ENCODE results near the gene OR6A2. TPM values are rescaled to one million over a fixed set of nuclear protein-coding genes. Genes with fewer than 3 reads are reported as not detected.
A peak's percentile ranks its signal among the peaks of the same experiment; 100 is the strongest.
"Not testable (repeated sequence)": the region's sequence is repeated elsewhere in the genome, so short reads cannot be mapped to it uniquely, and the experiment has no call there.

OR6A2 gene
- total and polyA plus RNA-seq, 8 donors: 0.55 TPM; not detected in 7

DNA sequence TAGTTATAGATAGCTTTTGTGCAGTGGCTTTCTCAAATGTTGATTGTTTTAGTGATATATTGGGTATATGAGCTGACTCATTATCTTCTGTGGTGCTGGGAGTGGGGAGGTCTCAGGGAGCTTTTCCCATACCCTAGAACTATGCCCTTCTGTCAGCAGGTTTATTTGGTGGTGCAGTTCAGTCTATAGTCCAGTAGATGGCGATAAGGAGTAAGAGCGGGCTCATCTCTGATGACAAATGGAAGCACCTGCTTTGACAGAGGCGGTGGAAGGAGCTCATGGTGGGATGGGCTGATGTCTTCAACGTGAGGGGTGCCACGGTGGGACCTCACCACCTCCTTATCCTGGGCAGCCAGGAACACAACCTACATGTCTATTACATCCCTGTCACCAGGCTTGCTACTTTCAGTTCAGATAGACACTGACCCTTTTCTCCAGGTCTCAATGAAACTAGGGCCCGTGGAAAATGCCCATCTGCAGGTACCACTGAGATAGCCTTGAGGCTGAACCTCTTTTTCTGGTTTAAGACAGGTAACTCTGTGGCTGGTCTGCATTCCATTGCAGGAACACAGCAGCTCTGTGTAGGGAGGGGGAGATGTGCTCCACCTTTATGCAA is 13.0 kb upstream of the OR6A2 start:
- H3K9me3 ChIP-seq: no peaks in the 10 kb centered on the region
- peak in 1 of 2 donors; percentile 46 for DNase-seq
- H3K27ac ChIP-seq: no peak overlapping the region
- 12 to 19% (median 18%) methylated on average over 6 of the region's 6 CpGs for whole genome bisulfite sequencing, 5 donors
- H3K27me3 ChIP-seq: peaks cover 0 to 10% (median 0%) of the 10 kb centered on the region in 3 donors
- H3K4me1 ChIP-seq: no peaks in the 10 kb centered on the region
- TF ChIP-seq, protein P1, sequence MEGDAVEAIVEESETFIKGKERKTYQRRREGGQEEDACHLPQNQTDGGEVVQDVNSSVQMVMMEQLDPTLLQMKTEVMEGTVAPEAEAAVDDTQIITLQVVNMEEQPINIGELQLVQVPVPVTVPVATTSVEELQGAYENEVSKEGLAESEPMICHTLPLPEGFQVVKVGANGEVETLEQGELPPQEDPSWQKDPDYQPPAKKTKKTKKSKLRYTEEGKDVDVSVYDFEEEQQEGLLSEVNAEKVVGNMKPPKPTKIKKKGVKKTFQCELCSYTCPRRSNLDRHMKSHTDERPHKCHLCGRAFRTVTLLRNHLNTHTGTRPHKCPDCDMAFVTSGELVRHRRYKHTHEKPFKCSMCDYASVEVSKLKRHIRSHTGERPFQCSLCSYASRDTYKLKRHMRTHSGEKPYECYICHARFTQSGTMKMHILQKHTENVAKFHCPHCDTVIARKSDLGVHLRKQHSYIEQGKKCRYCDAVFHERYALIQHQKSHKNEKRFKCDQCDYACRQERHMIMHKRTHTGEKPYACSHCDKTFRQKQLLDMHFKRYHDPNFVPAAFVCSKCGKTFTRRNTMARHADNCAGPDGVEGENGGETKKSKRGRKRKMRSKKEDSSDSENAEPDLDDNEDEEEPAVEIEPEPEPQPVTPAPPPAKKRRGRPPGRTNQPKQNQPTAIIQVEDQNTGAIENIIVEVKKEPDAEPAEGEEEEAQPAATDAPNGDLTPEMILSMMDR (IDR thresholded peaks at IDR 0.05): peak in 5 of 7 experiments; percentile 33 to 82 (median 77)
- TF ChIP-seq POLR2A (IDR thresholded peaks at IDR 0.05): no peak
- no peak overlapping the region for H3K4me3 ChIP-seq
- intact Hi-C loops (cut with DNase I; ENCODE audit: low total_unique reads): no loop called here
- H3K36me3 ChIP-seq: no peaks in the 10 kb centered on the region

DNA sequence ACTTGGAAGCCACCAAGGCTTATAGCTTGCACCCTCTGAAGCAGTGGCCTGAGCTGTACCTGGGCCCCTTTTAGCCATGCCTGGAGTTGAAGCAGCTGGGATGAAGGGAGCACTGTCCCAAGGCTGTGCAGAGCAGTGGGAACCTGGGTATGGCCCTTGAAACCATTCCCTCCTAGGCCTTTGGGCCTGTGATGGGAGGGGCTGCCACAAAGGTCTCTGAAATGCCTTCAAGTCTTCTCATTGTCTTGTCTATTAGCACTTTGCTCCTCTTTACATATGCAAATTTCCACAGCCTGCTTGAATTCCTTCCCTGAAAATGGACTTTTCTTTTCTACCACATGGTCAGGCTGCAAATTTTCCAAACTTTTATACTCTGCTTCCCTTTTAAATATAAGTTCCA is 1.6 kb upstream of the OR6A2 start:
- H3K4me1 ChIP-seq; H3K27ac ChIP-seq; H3K36me3 ChIP-seq; H3K27me3 ChIP-seq; DNase-seq; H3K4me3 ChIP-seq; intact Hi-C loops (cut with DNase I; ENCODE audit: low total_unique reads): not testable (repeated sequence)
- H3K9me3 ChIP-seq: peaks cover 0 to 20% (median 8%) of the 10 kb centered on the region in 4 donors

DNA sequence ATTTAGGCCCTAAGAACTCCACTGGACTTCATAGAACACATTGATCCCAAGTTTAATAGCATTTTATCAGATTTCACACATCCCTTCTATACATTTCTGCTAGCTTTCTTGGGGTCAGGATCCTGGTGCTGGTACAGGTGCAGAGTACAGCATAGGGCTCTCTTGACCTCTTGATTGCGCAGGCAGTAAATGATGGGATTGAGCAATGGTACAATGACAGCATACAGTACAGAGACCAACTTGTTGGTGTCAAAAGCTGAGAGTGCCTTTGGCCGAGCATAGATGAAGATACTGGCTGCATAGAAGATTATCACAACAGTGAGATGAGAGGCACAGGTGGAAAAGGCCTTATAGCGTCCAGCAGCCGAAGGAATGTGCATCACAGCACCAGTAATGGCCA is 4.8 kb downstream of the OR6A2 start:
- Histone ChIP-seq H3K27me3 (no peaks in the 10 kb centered on the region), H3K4me1 (no peaks in the 10 kb centered on the region), H3K36me3 (no peaks in the 10 kb centered on the region), H3K9me3 (no peaks in the 10 kb centered on the region), H3K4me3 (no peak overlapping the region), H3K27ac (no peak overlapping the region)
- no peak for DNase-seq
- TF ChIP-seq EP300 (IDR thresholded peaks at IDR 0.05) (no peak), POLR2AphosphoS5 (IDR thresholded peaks at IDR 0.05) (no peak), POLR2A (IDR thresholded peaks at IDR 0.05) (no peak)
- TF ChIP-seq, protein P1 (IDR thresholded peaks at IDR 0.05): no peak
- WGBS, 5 donors: 80 to 86% (median 83%) methylated on average over 4 of the region's 4 CpGs
- intact Hi-C loops (cut with DNase I; ENCODE audit: low total_unique reads): no loop called here

DNA sequence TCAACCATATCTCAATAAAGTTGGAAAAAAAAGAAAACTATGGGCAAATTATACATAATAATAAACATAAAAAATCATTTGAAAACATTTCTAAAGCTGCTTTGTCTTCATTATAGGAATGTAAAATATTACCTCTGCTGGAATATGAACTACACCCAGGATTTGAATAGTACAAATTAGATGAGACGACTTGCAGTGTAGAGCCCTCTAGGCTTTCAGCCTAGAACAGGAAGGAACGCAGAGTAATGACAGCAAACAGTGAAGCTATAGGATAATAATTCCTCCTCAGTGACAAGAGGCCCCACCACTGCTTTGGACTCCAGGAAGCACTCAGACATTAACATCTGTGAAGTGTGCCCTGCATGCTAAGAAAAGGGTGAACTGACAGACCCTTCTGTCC is 8.9 kb downstream of the OR6A2 start:
- Histone ChIP-seq H3K9me3 (no peaks in the 10 kb centered on the region), H3K36me3 (no peaks in the 10 kb centered on the region), H3K4me3 (no peak overlapping the region), H3K27ac (no peak overlapping the region), H3K4me1 (no peaks in the 10 kb centered on the region), H3K27me3 (no peaks in the 10 kb centered on the region)
- TF ChIP-seq, protein P1 (IDR thresholded peaks at IDR 0.05): no peak
- TF ChIP-seq EP300 (IDR thresholded peaks at IDR 0.05): no peak
- no peak for TF ChIP-seq POLR2AphosphoS5 (IDR thresholded peaks at IDR 0.05)
- TF ChIP-seq POLR2A (IDR thresholded peaks at IDR 0.05): no peak
- WGBS, 5 donors: 52 to 74% (median 69%) methylated on average over 2 of the region's 2 CpGs
- intact Hi-C loops (cut with DNase I; ENCODE audit: low total_unique reads): no loop called here
- no peak for DNase-seq

DNA sequence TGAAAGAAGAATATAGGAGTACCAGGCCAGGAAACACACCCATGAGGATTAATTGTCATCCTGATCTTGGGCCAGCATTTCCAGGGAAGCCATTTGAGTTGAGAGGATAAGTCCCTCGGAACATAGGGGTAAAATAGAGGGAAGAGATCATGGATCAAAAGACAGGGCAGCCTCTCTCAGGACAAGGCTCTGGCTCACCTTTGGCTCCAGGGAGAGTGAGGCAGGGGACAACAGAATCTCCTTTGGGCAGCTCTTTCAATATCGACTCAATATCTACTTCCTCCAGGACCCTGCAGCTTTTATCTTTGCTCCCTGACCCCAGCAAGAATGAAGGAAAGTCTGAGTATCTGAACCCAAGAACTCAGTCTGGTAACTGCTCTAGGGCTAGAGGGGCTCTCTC is 16.8 kb downstream of the OR6A2 start, which contains the start of gene OR2AG1:
OR2AG1 (plus strand) TSS at position 301 of the 400 bp plus-strand sequence. CDS start 2,018 bp downstream, outside the sequence.
- intact Hi-C loops (cut with DNase I; ENCODE audit: low total_unique reads): no loop called here
- DNase-seq: no peak
- TF ChIP-seq EP300 (IDR thresholded peaks at IDR 0.05): no peak
- TF ChIP-seq, protein P1 (IDR thresholded peaks at IDR 0.05): no peak
- no peak for TF ChIP-seq POLR2AphosphoS5 (IDR thresholded peaks at IDR 0.05)
- TF ChIP-seq POLR2A (IDR thresholded peaks at IDR 0.05): no peak
- WGBS, 5 donors: 46 to 70% (median 53%) methylated on average over 2 of the region's 2 CpGs
- no peaks in the 10 kb centered on the region for H3K4me1 ChIP-seq
- H3K27me3 ChIP-seq: no peaks in the 10 kb centered on the region
- no peaks in the 10 kb centered on the region for H3K9me3 ChIP-seq
- no peaks in the 10 kb centered on the region for H3K36me3 ChIP-seq
- no peak within 1 kb of the TSS for H3K27ac ChIP-seq
- H3K4me3 ChIP-seq: no peak within 1 kb of the TSS

Data from stomach (tissue), 9 donors.